Neural cell (in vitro differentiated cells): ENCODE results near the gene ATXN2.

Experiments used
- CTCF ChIP-seq: fragments of 450-650 bp; IDR thresholded peaks from 2 replicates; pipeline ENCODE4 v1.5.1; 2014; ENCODE audit warnings: antibody characterized with exemption, mild to moderate bottlenecking, moderate library complexity; ENCODE audit not compliant: poor library complexity, severe bottlenecking
- EP300 ChIP-seq: fragments of 450-650 bp; conservative IDR thresholded peaks from 2 replicates; pipeline ENCODE4 v1.6.1; 2014; ENCODE audit warnings: antibody characterized with exemption, mild to moderate bottlenecking, moderate library complexity; ENCODE audit not compliant: poor library complexity, severe bottlenecking
- EZH2 ChIP-seq: fragments of 200-600, 300-800 bp; shearing (Covaris generic), sonication (generic); IDR thresholded peaks from 2 replicates; pipeline ENCODE4 v1.6.1; 2014; ENCODE audit warnings: antibody characterized with exemption, low read length, borderline replicate concordance, mild to moderate bottlenecking; ENCODE audit not compliant: insufficient read depth, poor library complexity, severe bottlenecking
- MXI1 ChIP-seq: fragments of 450-650 bp; conservative IDR thresholded peaks from 2 replicates; pipeline ENCODE4 v1.6.1; 2014; ENCODE audit warnings: antibody characterized with exemption, mild to moderate bottlenecking; ENCODE audit not compliant: poor library complexity, severe bottlenecking
- POLR2AphosphoS5 ChIP-seq: IDR thresholded peaks from 2 replicates; pipeline ENCODE4 v1.6.1; 2012
- RAD21 ChIP-seq: fragments of 450-650 bp; conservative IDR thresholded peaks from 2 replicates; pipeline ENCODE4 v1.6.1; 2014; ENCODE audit warnings: antibody characterized with exemption, mild to moderate bottlenecking, moderate library complexity
- REST ChIP-seq: IDR thresholded peaks from 2 replicates; pipeline ENCODE4 v1.6.1; 2012; ENCODE audit warnings: borderline replicate concordance

DNA sequence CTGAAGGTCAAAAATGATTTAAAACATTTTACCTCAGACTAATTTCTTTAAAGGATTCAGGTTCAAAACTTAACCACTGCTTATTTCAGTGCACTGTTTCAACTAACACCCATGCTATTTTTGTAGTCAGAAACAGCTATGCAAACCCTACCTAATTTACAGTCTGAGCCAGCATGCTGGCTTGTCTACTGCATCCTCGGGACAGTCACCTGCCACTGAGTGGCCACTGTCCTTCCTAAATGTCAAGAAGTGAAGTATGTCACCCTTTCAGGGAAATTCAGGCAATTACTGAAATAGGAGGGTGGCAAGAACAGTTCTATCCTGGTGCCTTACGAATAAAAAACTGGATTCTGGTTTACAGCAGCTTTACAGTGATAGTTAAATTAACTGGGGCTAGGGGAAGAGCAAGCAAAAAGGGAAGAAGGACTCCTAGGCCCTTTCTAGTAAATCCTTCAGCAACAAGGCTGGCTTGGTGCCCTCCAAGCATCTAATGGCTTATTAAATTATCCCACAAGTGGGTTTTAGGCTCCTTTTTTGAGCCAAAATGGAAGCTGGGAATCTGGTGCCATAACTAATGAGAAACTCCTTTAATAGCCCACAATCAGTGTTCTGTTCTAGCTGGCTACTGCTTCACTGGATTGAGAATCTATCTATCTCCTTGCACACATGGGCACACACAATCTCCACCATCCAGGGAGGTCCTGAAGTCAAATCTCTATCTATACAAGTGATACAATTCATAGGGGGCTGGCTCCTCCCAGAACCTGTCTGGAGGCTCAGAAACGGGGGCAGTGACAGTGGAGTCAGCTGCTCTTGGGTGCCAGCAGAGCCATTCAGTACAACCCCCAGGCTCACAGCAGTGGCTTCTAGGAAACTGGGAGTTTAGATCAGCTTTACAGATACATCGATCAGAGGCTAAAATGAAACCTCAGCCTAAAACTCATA lies 150.0 kb downstream of the ATXN2 start:
- TF ChIP-seq CTCF (no peak), POLR2AphosphoS5 (no peak), REST (no peak), EZH2 (no peak), MXI1 (no peak), RAD21 (no peak), EP300 (no peak)
